GM18873 (cell line): ENCODE measurements around the gene ARRB1.

Source experiments
- ATAC-seq: cut with Tn5 transposase; IDR thresholded peaks from one replicate; pipeline ENCODE4 v1.9.1; 2021; ENCODE audit warnings: mild to moderate bottlenecking, moderate library complexity, moderate number of reproducible peaks; ENCODE audit not compliant: unreplicated experiment, low FRiP score

ARRB1 gene

GRCh38 chr11:75262961-75263852 is 88.3 kb downstream of the ARRB1 start:
- ATAC-seq: no peak

- ATAC-seq: no peak
Measured at GRCh38 chr11:75262436-75262835, 89.0 kb downstream of the ARRB1 start.

DNA sequence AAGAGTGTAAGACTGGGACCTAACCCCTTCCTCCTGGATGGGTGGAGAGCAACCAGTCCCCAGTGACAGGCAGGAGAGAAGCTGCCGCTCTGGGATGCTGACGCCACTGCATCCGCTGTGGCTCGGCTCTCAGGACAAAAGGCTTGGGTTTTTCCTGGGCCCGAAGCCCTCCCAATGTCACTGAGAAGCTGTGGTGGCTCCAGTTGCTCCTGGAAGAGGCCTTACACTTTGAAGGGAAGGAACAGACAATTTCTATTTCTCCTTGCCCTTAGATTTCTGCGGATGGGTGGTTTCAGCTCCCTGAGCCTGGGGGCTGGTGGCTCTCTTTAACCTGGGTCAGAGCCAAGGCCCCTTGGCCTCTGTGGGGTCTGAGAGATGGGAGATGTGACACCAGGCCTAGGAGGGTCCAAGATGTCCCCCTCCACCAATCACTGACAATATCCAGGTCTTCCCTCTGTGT is 89.5 kb downstream of the ARRB1 start:
- no peak for ATAC-seq

DNA sequence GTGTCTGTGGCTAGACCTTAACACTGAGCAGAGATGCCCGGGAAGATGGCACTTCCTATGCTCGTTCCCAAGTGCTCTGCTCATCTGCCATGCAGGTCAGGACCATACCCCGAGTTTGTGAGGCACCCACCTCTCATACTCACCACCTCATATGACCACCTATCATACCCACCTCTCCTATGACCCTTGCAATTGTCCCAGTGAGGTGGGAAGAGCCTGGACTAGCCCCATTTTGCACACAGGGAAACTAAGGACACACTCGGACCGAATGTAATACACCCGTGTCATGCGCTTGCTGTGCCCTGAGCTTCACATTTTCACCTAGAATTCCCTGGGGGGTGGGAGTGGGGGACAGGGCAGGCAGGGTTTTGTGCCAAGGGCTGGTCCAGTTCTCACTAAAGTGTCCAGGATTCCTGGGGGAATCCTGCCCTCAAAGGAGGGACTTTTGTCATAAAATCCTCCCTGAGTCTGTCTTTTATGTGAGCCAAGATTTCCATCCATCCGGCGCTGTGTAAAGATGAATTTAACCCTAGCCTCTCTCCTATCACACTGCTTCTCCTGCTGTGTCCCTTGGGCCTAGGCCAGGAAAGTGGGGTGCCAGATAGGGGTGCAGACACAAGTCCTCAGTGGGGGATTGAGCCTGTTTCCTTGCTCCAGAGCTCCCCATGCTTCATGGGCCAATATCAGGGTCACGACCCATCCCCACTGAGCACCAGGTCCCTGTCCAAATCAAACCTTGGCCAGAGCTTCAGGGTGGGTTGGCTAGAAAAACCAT is 90.9 kb downstream of the ARRB1 start:
- ATAC-seq: no peak

GRCh38 chr11:75254326-75254725 is 97.1 kb downstream of the ARRB1 start:
- ATAC-seq: no peak

GRCh38 chr11:75249704-75250103 is 101.8 kb downstream of the ARRB1 start:
- no peak for ATAC-seq

DNA sequence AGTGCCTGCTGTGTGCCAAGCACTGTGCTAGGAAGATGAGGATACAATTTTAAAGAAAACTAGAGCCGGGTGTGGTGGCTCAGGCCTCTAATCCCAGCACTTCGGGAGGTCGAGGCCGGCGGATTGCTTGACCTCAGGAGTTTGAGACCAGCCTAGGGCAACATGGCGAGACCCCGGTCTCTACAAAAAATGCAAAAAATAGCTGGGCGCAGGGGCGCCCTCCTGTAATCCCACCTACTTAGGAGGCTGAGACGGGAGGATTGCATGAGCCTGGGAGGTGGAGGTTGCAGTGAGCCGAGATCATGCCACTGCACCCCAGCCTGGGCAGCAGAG is 102.6 kb downstream of the ARRB1 start:
- ATAC-seq: no peak

DNA sequence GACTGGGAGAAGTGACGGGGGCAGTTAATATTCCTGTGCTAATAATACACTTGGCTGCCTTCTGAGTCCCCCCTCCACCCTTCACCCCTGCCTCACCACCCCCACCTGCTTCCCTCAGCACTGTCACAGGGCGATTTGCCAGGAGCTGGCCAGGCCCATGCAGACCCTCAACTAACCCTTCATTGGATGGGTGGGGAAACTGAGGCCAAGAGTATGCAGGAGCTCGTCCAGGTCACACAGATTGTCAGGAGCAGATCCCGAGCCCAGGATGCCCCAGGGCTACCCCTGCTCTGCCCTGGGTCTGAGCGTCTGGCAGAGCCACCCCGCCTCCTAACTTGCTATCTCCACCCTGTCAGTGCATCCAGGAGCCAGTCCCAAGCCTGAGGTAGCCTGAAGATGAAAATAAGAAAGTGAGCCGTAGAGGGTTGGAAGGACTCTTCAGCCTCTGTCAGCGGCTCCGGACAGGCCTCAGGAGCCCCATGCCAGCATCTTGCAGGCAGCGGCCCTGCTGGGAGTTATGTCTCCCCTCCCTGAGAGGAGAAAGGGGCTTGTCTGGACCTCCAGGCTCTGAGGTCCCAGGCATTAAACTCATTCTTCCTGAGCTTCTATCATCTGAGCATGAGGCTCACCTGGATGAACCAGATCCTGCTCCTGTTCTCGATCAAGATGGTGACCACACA is 104.7 kb downstream of the ARRB1 start:
- no peak for ATAC-seq

- no peak for ATAC-seq
Measured at GRCh38 chr11:75246006-75246670, 105.3 kb downstream of the ARRB1 start.

- ATAC-seq: no peak
Measured at GRCh38 chr11:75245356-75246005, 106.0 kb downstream of the ARRB1 start.

DNA sequence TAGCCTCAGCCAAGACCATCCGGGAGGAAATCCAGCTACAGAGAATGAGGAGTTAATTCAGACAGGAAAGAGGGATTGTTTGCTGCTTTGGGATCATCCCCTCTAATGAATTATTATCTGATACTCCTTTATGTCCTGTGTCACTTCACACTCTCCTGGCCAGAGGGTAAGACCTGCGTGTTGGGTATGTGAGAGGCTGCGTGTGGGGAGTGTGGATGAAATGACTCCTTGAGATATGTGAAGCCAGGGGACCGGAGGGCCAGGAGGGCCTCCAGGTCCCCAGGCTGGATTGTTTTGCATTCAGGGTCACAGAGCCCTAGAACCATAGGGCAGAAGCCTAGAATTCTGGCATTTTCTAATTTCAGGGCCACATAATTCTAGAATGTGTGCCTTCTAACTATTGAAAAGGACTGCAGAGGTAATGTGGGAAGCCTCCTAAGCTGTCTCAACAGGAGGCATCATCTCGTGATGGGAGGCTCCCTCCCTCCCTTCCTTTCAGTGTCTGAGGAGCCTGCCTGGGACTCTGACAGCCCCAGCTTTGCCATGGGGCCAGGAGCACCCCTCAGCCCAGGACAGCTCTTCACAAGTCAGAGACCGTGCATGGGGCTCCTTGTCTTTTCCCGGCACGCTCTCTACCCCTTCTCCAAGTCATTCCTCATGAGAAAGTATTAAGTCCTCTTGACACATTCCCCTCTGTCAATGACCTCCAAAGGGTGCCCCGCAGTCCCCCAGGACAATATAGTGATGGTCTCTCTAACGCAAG is 107.2 kb downstream of the ARRB1 start:
- ATAC-seq: no peak

DNA sequence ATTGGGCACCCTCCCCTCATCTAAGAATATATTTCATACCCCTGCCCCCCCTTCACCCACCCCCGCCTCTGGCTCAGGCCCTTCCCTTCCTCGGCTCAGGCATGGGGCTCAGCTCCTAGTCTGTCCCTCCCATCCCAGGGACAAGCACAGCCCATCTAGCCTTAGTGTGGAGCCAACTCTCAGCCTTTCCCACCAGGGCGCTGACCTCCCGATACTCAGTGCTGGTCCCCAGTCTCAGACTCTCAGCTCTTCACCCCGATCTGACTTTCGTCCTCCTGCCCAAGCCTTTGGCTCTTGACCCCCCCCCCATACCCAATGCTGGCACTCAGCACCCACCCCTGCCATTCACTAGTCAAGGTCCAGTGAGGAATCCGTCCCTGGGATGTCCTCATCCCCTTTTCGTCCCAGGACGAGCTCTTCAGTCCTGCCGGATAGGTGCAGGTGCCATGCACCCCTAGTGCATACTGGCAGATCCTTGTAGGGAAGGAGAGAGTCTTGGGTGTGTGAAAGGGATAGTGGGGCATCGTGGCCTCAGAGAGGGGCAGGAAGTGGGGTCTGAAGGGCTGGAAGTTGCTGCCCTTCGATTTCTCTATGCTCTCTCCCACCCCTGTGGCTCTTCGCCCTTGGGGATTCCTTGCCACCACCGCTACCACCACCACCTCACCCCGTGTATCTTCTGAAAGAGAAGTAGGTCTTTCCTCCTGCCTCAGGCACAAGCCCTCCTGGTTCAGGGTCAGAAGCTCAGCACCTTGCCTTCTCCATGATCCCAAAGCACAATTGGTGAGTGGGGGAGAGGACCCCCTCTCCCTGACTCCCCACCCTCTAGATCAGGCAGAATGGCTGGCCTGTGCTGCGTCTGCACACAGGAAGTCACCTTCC is 108.5 kb downstream of the ARRB1 start:
- no peak for ATAC-seq

- ATAC-seq: no peak
Measured at GRCh38 chr11:75241906-75242644, 109.4 kb downstream of the ARRB1 start.

- no peak for ATAC-seq
Measured at GRCh38 chr11:75241036-75241905, 110.2 kb downstream of the ARRB1 start.

GRCh38 chr11:75240311-75241035 is 111.0 kb downstream of the ARRB1 start, which contains the start of gene TPBGL:
Gene TPBGL (plus strand): TSS chr11:75240774. CDS start chr11:75241050, 276 bp downstream.
- ATAC-seq: no peak
